Measurements from ENCODE around the gene SETD7.
"Not testable (repeated sequence)": the region's sequence is repeated elsewhere in the genome, so short reads cannot be mapped to it uniquely, and the experiment has no call there.

The SETD7 gene

GRCh38 chr4:139476363-139476762 lies 79.7 kb downstream of the SETD7 start:
- no peak for DNase-seq (ENCODE audit: extremely low read depth, low read depth)
- no peak for TF ChIP-seq CTCF (IDR thresholded peaks at IDR 0.05; ENCODE audit: low read depth, low read length)

GRCh38 chr4:139472852-139473251 lies 83.2 kb downstream of the SETD7 start:
- no peak for DNase-seq (ENCODE audit: extremely low read depth, low read depth)
- no peak for TF ChIP-seq CTCF (IDR thresholded peaks at IDR 0.05; ENCODE audit: low read depth, low read length)

- TF ChIP-seq CTCF (IDR thresholded peaks at IDR 0.05; ENCODE audit: low read depth, low read length), result no peak
- no peak for DNase-seq (ENCODE audit: extremely low read depth, low read depth)
Observed at GRCh38 chr4:139470997-139471665, 84.9 kb downstream of the SETD7 start.

GRCh38 chr4:139470295-139470694 lies 85.7 kb downstream of the SETD7 start:
- DNase-seq (ENCODE audit: extremely low read depth, low read depth), result no peak
- TF ChIP-seq CTCF (IDR thresholded peaks at IDR 0.05; ENCODE audit: low read depth, low read length), result no peak

GRCh38 chr4:139469869-139470268 lies 86.2 kb downstream of the SETD7 start:
- no peak for TF ChIP-seq CTCF (IDR thresholded peaks at IDR 0.05; ENCODE audit: low read depth, low read length)
- DNase-seq (ENCODE audit: extremely low read depth, low read depth), result no peak

- no peak for TF ChIP-seq CTCF (IDR thresholded peaks at IDR 0.05; ENCODE audit: low read depth, low read length)
- no peak for DNase-seq (ENCODE audit: extremely low read depth, low read depth)
Observed at GRCh38 chr4:139469216-139469615, 86.8 kb downstream of the SETD7 start.

- DNase-seq (ENCODE audit: extremely low read depth, low read depth), result not testable (repeated sequence)
Observed at GRCh38 chr4:139468756-139469155, 87.3 kb downstream of the SETD7 start.

GRCh38 chr4:139465922-139466321 lies 90.1 kb downstream of the SETD7 start:
- no peak for TF ChIP-seq CTCF (IDR thresholded peaks at IDR 0.05; ENCODE audit: low read depth, low read length)
- no peak for DNase-seq (ENCODE audit: extremely low read depth, low read depth)

GRCh38 chr4:139464512-139464911 lies 91.5 kb downstream of the SETD7 start:
- DNase-seq (ENCODE audit: extremely low read depth, low read depth), result not testable (repeated sequence)

All from AG09319 (cell line).